H1 (cell line): ENCODE data around the gene ATOH1. TPM values are rescaled to one million over a fixed set of nuclear protein-coding genes. Genes with fewer than 3 reads are reported as not detected.

Source experiments
- RAD21 ChIP-seq, 2 experiments: IDR thresholded peaks in 1 of 2; conservative IDR thresholded peaks in 1 of 2; 2 replicates each; pipeline ENCODE4 v1.6.1; 2011; ENCODE audit warnings: low read depth in 2 of 2, low read length in 2 of 2, improper control_type of control experiment in 1 of 2, inconsistent platforms in 1 of 2, mild to moderate bottlenecking in 1 of 2, moderate library complexity in 1 of 2
- SP4 ChIP-seq: IDR thresholded peaks from 2 replicates; pipeline ENCODE4 v1.6.1; 2012; ENCODE audit warnings: low read length, inconsistent platforms
- polyA plus RNA-seq, 7 experiments: library from polyadenylated mRNA; depleted of rRNA in 3 of 7; stranded (reverse) in 5 of 7; unstranded in 2 of 7; fragments of >200 nt in 5 of 7; fragments of 200-250 nt in 2 of 7; gene quantifications; 1 replicate in 5 of 7; 2 replicates in 1 of 7; 4 replicates in 1 of 7; pipeline versions ENCODE4 v1.2.1 to v1.2.3, GENCODE V29; 2011 to 2013; ENCODE audit warnings: missing spikeins in 2 of 7, mixed read lengths in 2 of 7
- total RNA-seq: library from RNA; stranded (reverse); fragmentation: NEBNext Ultra II Directional; extraction: Animal tissue kit (Norgen Biotek cat#: 25700); gene quantifications from 2 replicates; pipeline ENCODE4 v1.2.1, GENCODE V29; 2021

Gene ATOH1
- total and polyA plus RNA-seq, 2 of the 8 experiments (the other 6 are each of a cell fraction or from before 2014, with no cell fraction given), result 0.12 to 0.76 TPM

GRCh38 chr4:93810340-93810992 is 18.1 kb upstream of the ATOH1 start (continued):
- TF ChIP-seq RAD21 (IDR thresholded peaks at IDR 0.05 in 1 of 2, conservative IDR thresholded peaks at IDR 0.05 in 1 of 2; ENCODE audit: low read depth in 2 of 2, low read length in 2 of 2) (no peak), SP4 (no peak)
